Activated CD8-positive, alpha-beta memory T cell treated with anti-CD3 and anti-CD28 coated beads for 36 hours (primary cell): ENCODE results near the gene EYS. TPM values are rescaled to one million over a fixed set of nuclear protein-coding genes. Genes with fewer than 3 reads are reported as not detected.

Experiments
- CTCF ChIA-PET: fragments of 350-600 bp; sonication (Branson Sonifier 250); formaldehyde crosslinking; loops from one replicate; lab custom pipeline; 2021; ENCODE audit warnings: antibody characterized with exemption; lab: Charles Lee
- POLR2A ChIA-PET: fragments of 350-600 bp; sonication (Branson Sonifier 250); formaldehyde crosslinking; loops from one replicate; lab custom pipeline; 2021; ENCODE audit warnings: antibody characterized with exemption; lab: Charles Lee
- total RNA-seq, 2 experiments: library from RNA; stranded (reverse); gene quantifications; one replicate each; pipeline ENCODE4 v1.2.3, GENCODE V29; 2021

EYS gene
- total RNA-seq, 2 experiments from 2014 or later: not detected

- ChIA-PET POLR2A (no interaction called here), CTCF (no interaction called here)
Measured at GRCh38 chr6:64330694-64331307, 1376.2 kb downstream of the EYS start.

GRCh38 chr6:64326939-64327338, 1380.1 kb downstream of the EYS start:
- ChIA-PET CTCF (no interaction called here), POLR2A (no interaction called here)

GRCh38 chr6:64325093-64325492, 1381.9 kb downstream of the EYS start:
- POLR2A ChIA-PET: no interaction called here
- CTCF ChIA-PET: no interaction called here

- CTCF ChIA-PET: no interaction called here
- POLR2A ChIA-PET: no interaction called here
Measured at GRCh38 chr6:64310214-64310613, 1396.8 kb downstream of the EYS start.

- ChIA-PET CTCF (no interaction called here), POLR2A (no interaction called here)
Measured at GRCh38 chr6:64301307-64302236, 1405.5 kb downstream of the EYS start.

- ChIA-PET POLR2A (no interaction called here), CTCF (no interaction called here)
Measured at GRCh38 chr6:64299176-64299575, 1407.8 kb downstream of the EYS start.

- ChIA-PET POLR2A (no interaction called here), CTCF (no interaction called here)
Measured at GRCh38 chr6:64294034-64294433, 1413.0 kb downstream of the EYS start.

GRCh38 chr6:64293298-64293697, 1413.7 kb downstream of the EYS start:
- ChIA-PET POLR2A (no interaction called here), CTCF (no interaction called here)

- POLR2A ChIA-PET: no interaction called here
- CTCF ChIA-PET: no interaction called here
Measured at GRCh38 chr6:64290867-64291266, 1416.2 kb downstream of the EYS start.

- CTCF ChIA-PET: no interaction called here
Measured at GRCh38 chr6:64289931-64290330, 1417.1 kb downstream of the EYS start.

GRCh38 chr6:64288351-64288750, 1418.7 kb downstream of the EYS start:
- ChIA-PET POLR2A (no interaction called here), CTCF (no interaction called here)

More at GRCh38 chr6:64289931-64290330, 1417.1 kb downstream of the EYS start:
- POLR2A ChIA-PET: no interaction called here

- POLR2A ChIA-PET: no interaction called here
- CTCF ChIA-PET: no interaction called here
Measured at GRCh38 chr6:64281167-64281566, 1425.9 kb downstream of the EYS start.

- ChIA-PET CTCF (interaction anchor here (0.6 kb wide), 1 partner anchor 34 kb away, joined by 3 read pairs; no protein-coding TSS in a partner anchor), POLR2A (no interaction called here)
Measured at GRCh38 chr6:64280569-64280968, 1426.5 kb downstream of the EYS start.

- POLR2A ChIA-PET: no interaction called here
- CTCF ChIA-PET: no interaction called here
Measured at GRCh38 chr6:64270083-64270482, 1436.9 kb downstream of the EYS start.

GRCh38 chr6:64266351-64266821, 1440.6 kb downstream of the EYS start:
- POLR2A ChIA-PET: no interaction called here
- CTCF ChIA-PET: no interaction called here

- POLR2A ChIA-PET: no interaction called here
- CTCF ChIA-PET: no interaction called here
Measured at GRCh38 chr6:64263778-64264177, 1443.2 kb downstream of the EYS start.

- POLR2A ChIA-PET: no interaction called here
- CTCF ChIA-PET: no interaction called here
Measured at GRCh38 chr6:64259372-64259771, 1447.7 kb downstream of the EYS start.

- POLR2A ChIA-PET: no interaction called here
- CTCF ChIA-PET: no interaction called here
Measured at GRCh38 chr6:64258752-64259151, 1448.3 kb downstream of the EYS start.

- ChIA-PET CTCF (no interaction called here), POLR2A (no interaction called here)
Measured at GRCh38 chr6:64258302-64258701, 1448.7 kb downstream of the EYS start.

- ChIA-PET POLR2A (no interaction called here), CTCF (no interaction called here)
Measured at GRCh38 chr6:64257586-64257985, 1449.4 kb downstream of the EYS start.

- ChIA-PET CTCF (no interaction called here), POLR2A (no interaction called here)
Measured at GRCh38 chr6:64256483-64256882, 1450.5 kb downstream of the EYS start.
